ENCODE results near the gene APOA5.
A peak's percentile ranks its signal among the peaks of the same experiment; 100 is the strongest.
"Not testable (repeated sequence)": the region's sequence is repeated elsewhere in the genome, so short reads cannot be mapped to it uniquely, and the experiment has no call there.

Gene APOA5, protein sequence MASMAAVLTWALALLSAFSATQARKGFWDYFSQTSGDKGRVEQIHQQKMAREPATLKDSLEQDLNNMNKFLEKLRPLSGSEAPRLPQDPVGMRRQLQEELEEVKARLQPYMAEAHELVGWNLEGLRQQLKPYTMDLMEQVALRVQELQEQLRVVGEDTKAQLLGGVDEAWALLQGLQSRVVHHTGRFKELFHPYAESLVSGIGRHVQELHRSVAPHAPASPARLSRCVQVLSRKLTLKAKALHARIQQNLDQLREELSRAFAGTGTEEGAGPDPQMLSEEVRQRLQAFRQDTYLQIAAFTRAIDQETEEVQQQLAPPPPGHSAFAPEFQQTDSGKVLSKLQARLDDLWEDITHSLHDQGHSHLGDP

DNA sequence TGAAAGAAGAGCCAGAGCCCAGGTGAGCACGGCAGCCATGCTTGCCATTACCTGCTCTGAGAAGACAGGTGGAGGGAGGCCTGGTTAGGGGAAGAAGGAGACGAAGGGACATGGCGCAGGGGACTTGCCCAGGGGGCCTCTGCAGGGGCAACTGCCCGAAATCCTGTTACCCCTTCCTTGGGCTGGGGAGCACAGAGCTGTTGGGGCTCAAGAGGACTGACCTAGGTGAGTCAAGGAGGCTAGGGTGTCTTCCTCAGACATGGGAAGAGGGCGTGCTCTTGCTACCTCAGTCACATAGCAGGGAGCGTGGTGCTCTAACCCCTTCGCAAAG is at the start of gene APOA5:
Gene APOA5 (minus strand): TSS at position 67 of the 331 bp plus-strand sequence. CDS start 19 bp downstream, at position 48.
- DNase-seq, result no peak

DNA sequence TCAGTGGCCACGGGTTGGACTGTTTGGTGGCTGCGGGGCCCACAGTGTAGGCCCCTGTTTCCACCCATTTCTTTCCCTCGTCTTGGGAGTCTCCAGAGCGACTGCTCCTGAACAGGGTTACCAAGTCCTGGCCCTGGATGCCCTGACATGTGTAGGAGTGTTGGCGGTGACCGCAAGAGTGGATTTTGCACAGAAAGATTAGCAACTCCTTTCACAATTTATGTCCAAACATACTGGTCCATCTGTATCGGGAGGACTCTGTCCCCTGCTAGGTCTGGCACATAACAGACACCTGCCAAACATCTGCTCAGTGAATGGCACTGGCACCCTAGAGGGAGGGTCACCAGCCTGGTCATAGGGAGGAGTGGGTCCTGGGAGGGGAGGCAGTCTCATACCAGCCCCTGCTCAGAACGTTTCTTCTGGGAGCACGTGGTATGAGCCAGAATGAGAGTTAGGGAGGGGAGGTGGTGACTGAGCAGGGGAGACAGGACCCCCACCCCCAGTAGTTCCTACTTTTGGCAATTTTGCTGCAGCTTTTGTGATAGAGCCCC is 49.1 kb upstream of the APOA5 start:
- DNase-seq, result no peak

DNA sequence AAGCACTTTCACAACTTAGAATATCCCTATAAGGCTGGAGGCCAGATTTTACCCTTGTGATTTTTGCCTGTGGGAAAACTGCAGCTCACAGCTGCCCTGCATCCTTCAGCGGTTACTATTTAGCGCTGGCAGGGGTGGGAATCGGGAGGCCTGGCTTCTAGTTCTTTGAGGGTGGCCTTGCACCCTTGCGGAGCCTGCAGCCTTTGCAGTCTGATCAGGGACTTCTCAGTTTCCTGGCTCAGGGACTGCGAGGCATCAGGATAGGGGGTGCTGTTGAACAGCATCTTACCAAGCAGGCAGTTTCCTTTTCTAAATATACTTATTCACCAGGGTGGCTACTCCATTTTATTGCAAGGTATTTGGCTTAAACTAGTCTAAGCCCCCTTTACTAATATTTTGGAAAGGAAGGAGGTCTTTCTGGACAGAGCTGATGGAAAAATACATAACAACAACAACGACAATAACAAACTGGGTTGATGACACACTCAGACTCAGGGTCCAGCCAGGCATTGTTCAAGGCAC is 48.6 kb upstream of the APOA5 start:
- no peak for DNase-seq

DNA sequence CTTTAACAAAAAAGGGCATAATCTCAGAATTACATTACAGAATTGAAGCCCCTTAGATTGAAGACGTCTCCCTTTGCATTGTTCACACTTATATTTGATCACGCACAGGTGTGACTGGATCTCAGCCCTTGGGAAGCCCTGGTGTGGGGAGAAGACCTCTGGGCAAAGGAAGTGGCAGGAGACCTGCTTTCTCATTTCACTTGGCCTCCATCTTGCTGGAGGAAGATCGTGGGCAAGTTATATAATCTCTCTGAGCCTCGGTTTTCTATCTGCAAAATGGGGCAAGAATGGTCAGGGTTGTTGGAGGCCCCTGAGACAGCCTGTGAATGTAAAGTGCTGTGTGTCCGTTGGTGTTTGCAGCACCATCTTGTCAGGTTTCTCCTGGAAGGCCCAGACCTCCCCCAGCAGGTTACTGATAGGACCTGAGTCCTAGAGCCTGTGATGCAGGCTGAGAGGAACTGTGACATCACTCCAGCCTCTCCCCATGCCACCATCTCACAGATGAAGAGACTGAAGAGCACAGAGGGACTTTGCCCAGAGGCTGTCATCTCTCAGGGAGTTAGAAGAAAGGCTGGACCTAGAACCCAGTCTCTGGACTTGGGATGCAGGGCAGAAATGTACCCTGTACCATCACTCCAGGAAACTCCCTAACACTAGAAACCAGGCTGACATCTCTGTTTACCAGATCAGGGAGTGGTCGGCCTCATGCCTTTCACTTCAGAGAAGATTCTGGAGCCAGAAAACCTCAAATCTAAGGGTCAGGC is 46.8 kb upstream of the APOA5 start:
- no peak for DNase-seq

DNA sequence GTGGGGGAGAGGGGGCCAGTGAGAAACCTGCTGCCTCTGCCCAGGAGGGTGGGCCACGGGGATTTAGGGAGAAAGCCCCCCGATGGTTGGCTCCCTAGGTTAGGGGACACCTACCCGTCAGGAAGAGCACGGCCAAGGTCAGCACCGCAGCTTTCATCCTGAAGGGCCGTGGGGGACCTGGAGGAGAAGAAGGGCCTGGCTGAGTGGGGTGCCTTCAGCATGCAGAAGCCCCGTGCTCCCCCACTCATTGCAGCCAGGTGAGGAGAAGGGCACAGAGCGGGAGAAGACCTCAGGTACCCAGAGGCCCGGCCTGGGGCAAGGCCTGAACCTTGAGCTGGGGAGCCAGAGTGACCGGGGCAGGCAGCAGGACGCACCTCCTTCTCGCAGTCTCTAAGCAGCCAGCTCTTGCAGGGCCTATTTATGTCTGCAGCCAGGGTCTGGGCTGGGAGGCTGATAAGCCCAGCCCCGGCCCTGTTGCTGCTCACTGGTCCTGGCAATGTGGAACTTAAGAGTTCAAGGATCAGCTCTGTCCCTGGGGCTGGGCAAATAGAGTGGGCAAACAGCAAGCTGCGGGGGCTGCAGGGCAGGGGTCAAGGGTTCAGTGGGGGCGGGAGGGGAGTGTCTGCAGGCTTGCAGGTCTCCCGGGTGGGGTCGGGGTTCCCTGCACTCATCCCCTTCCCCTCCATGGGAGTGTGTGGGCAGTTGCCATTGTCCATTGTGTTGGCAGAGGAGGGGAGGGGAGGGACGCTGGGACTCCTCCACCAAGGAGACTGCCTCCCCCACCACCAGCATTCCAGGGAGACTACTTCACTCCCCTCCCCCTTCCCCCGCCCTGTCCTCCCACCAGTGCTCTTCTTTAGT is 45.8 kb upstream of the APOA5 start, which contains the start of gene APOA1:
Gene APOA1 (minus strand): TSS at position 392 of the 861 bp plus-strand sequence. CDS start 235 bp downstream, at position 157.
- no peak for DNase-seq

DNA sequence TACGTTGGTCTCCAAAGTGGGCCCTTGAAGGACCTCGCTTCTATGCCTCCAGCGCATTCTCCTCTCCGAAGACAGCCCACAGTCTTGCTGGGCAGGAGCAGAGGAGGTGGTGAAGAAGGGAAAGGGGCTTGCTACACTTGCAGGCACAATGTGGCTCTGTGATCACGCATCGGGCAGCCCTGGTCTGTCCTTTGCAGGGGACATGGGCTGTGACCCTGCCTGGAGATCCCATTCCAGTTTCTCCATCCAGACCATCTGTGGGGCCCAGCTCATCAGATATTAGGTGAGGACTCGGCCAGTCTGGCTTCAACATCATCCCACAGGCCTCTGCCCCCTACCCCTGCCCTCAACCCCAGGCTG is 44.9 kb upstream of the APOA5 start:
- DNase-seq, result no peak

DNA sequence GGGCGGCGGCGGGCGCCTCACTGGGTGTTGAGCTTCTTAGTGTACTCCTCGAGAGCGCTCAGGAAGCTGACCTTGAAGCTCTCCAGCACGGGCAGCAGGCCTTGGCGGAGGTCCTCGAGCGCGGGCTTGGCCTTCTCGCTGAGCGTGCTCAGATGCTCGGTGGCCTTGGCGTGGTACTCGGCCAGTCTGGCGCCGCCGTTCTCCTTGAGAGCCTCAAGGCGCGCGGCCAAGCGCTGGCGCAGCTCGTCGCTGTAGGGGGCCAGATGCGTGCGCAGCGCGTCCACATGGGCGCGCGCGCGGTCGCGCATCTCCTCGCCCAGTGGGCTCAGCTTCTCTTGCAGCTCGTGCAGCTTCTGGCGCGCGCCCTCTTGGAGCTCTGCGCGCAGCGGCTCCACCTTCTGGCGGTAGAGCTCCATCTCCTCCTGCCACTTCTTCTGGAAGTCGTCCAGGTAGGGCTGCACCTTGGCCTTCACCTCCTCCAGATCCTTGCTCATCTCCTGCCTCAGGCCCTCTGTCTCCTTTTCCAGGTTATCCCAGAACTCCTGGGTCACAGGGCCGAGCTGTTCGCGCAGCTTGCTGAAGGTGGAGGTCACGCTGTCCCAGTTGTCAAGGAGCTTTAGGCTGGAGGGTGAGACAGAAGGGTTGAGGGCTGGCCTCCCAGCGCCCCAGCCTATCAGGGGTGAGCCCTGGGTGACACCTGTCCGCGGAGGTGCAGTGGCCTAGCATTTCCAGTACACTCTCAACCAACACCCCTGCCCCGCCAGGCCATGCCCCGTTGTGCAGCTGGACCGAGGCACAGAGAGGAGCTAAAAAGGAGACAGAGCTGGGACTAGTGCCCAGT is 44.3 kb upstream of the APOA5 start:
- DNase-seq, result peak; percentile 76

DNA sequence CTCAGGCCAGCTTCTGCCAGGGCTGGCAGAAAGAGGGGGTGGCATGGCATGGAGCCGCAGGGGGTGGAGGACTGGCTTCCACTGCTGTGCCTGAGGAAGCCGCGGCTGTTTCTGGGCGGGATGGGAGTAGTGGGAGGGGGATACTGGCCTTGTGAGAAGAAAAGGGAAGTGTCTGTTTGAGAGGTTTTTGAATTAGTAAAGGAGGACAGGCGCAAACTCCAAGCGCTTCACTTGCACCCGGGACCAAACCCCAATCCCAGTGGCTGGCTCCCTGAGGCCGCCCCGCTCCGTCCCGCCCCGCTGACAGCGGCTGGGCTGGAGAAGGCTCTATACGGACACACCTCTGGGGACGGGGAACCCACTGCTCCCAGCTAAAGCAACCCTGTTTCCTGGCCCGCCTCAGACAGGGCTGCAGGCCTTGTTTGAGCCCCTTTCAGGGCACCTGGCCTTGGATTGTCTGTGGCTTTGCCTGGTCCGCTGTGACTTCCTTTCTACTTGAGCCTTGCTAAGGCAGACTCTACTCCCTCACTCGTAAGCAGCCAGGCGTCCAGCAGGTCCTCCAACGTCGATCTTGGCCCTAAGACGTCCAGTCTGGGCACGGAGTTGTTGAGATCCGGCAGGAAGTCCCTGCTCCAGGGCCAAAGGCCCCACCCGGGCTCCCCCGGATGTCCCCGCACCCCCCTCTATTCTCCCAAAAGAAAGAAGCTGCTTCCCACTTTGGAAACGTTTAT is 43.5 kb upstream of the APOA5 start:
- no peak for DNase-seq

DNA sequence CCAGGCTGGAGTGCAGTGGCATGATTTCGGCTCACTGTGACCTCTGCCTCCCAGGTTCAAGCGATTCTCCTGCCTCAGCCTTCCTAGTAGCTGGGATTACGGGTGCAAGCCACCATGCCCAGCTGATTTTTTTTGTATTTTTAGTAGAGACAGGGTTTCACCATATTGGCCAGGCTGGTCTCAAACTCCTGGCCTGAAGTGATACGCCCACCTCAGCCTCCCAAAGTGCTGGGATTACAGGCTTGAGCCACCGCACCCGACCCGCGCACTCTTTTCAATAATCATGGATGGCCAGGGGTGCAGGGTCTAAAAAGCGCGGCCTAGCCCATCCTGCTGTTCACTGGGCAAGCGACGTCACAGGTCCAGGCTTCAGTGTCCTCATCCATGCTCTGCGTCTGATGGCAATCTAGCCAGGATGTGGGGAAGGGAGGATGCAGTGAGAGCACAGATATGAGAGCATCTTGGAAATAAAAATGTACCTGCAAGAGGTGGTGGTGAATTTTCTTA is 42.9 kb upstream of the APOA5 start:
- not testable (repeated sequence) for DNase-seq

DNA sequence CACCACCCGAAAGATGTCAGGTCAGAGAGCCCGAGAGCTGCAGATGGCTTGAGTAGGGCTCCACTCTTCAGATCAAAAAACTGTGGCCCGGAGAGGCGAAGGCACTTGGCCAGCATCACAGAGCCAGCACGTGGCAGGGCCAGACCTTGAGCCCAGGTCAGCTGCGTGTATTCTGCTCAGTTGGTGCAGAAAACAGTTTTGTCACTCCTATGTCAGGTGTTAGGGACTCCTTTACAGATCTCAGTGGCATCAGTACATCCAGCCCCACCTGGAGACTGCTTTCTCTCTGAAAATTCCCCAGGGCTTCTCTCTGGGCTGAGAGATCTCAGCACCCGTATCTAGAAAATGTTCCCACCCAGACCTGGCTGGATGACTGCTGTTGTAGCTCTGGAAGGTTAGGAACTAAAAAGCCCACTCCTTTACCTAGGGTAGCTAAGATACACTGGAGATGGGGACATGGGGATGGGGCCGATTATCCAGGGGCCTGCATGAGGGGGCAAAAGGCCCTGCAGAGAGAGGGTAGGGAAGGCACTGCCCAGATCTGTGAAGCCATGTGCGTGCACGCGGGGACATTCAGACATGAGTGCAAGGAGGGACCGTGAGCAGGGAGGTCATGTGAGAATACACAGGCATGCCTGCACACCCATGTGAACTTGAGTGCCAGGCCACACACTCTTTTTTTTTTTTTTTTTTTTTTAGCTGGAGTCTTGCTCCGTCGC is 42.3 kb upstream of the APOA5 start:
- DNase-seq, result no peak

DNA sequence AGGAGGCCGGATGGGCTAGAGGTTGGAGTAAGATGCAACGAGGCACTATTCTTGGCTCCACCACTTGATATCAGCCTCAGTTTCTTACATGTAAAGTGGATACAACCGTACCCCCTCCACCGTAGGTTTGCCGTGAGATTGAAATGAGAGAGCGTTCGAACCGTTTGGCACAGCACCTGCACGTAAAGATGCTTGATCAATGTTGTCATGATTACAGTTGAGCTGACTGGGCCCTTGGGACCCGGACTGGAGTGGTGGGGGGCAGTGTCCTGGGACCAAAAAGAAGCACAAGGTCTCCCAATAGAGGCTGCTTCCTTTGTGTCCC is 41.8 kb upstream of the APOA5 start:
- DNase-seq, result no peak

DNA sequence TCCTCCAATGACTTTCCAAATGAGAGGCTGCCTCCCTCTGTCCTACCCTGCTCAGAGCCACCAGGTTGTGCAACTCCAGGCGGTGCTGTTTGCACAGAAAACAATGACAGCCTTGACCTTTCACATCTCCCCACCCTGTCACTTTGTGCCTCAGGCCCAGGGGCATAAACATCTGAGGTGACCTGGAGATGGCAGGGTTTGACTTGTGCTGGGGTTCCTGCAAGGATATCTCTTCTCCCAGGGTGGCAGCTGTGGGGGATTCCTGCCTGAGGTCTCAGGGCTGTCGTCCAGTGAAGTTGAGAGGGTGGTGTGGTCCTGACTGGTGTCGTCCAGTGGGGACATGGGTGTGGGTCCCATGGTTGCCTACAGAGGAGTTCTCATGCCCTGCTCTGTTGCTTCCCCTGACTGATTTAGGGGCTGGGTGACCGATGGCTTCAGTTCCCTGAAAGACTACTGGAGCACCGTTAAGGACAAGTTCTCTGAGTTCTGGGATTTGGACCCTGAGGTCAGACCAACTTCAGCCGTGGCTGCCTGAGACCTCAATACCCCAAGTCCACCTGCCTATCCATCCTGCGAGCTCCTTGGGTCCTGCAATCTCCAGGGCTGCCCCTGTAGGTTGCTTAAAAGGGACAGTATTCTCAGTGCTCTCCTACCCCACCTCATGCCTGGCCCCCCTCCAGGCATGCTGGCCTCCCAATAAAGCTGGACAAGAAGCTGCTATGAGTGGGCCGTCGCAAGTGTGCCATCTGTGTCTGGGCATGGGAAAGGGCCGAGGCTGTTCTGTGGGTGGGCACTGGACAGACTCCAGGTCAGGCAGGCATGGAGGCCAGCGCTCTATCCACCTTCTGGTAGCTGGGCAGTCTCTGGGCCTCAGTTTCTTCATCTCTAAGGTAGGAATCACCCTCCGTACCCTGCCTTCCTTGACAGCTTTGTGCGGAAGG is 40.9 kb upstream of the APOA5 start:
- DNase-seq, result no peak

DNA sequence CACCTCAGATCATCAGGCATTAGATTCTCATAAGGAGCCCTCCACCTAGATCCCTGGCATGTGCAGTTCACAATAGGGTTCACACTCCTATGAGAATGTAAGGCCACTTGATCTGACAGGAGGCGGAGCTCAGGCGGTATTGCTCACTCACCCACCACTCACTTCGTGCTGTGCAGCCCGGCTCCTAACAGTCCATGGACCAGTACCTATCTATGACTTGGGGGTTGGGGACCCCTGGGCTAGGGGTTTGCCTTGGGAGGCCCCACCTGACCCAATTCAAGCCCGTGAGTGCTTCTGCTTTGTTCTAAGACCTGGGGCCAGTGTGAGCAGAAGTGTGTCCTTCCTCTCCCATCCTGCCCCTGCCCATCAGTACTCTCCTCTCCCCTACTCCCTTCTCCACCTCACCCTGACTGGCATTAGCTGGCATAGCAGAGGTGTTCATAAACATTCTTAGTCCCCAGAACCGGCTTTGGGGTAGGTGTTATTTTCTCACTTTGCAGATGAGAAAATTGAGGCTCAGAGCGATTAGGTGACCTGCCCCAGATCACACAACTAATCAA is 40.2 kb upstream of the APOA5 start:
- DNase-seq, result no peak

DNA sequence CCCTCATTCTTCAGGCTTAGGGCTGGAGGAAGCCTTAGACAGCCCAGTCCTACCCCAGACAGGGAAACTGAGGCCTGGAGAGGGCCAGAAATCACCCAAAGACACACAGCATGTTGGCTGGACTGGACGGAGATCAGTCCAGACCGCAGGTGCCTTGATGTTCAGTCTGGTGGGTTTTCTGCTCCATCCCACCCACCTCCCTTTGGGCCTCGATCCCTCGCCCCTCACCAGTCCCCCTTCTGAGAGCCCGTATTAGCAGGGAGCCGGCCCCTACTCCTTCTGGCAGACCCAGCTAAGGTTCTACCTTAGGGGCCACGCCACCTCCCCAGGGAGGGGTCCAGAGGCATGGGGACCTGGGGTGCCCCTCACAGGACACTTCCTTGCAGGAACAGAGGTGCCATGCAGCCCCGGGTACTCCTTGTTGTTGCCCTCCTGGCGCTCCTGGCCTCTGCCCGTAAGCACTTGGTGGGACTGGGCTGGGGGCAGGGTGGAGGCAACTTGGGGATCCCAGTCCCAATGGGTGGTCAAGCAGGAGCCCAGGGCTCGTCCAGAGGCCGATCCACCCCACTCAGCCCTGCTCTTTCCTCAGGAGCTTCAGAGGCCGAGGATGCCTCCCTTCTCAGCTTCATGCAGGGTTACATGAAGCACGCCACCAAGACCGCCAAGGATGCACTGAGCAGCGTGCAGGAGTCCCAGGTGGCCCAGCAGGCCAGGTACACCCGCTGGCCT is 38.7 kb upstream of the APOA5 start:
- no peak for DNase-seq

DNA sequence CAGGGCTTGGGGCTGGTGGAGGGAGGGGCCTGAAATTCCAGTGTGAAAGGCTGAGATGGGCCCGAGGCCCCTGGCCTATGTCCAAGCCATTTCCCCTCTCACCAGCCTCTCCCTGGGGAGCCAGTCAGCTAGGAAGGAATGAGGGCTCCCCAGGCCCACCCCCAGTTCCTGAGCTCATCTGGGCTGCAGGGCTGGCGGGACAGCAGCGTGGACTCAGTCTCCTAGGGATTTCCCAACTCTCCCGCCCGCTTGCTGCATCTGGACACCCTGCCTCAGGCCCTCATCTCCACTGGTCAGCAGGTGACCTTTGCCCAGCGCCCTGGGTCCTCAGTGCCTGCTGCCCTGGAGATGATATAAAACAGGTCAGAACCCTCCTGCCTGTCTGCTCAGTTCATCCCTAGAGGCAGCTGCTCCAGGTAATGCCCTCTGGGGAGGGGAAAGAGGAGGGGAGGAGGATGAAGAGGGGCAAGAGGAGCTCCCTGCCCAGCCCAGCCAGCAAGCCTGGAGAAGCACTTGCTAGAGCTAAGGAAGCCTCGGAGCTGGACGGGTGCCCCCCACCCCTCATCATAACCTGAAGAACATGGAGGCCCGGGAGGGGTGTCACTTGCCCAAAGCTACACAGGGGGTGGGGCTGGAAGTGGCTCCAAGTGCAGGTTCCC is 38.0 kb upstream of the APOA5 start, which contains the start of gene APOC3:
Gene APOC3 (plus strand): TSS at position 383 of the 659 bp plus-strand sequence. CDS start 676 bp downstream, outside the sequence.
- no peak for DNase-seq

DNA sequence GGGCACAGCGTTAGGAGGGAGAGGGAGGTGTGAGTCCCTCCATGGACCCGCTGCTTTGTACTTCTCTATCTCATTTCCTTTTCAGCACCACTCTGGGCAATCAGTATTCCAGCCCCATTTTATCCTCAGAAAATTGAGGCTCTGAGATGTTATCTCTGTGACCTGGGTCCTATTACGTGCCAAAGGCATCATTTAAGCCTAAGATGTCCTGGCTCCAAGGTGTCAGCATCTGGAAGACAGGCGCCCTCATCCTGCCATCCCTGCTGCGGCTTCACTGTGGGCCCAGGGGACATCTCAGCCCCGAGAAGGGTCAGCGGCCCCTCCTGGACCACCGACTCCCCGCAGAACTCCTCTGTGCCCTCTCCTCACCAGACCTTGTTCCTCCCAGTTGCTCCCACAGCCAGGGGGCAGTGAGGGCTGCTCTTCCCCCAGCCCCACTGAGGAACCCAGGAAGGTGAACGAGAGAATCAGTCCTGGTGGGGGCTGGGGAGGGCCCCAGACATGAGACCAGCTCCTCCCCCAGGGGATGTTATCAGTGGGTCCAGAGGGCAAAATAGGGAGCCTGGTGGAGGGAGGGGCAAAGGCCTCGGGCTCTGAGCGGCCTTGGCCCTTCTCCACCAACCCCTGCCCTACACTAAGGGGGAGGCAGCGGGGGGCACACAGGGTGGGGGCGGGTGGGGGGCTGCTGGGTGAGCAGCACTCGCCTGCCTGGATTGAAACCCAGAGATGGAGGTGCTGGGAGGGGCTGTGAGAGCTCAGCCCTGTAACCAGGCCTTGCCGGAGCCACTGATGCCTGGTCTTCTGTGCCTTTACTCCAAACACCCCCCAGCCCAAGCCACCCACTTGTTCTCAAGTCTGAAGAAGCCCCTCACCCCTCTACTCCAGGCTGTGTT is 37.2 kb upstream of the APOA5 start:
- no peak for DNase-seq

Measured in activated naive CD4-positive, alpha-beta T cell treated with Interleukin-2 at 50 U/mL for 16 hours (primary cell).